H1 (cell line): ENCODE results near the gene EXD2. TPM values are rescaled to one million over a fixed set of nuclear protein-coding genes. Genes with fewer than 3 reads are reported as not detected.

Experiments
- CEBPB ChIP-seq: IDR thresholded peaks from 2 replicates; pipeline ENCODE4 v1.6.1; 2012; ENCODE audit warnings: low read depth, low read length
- EP300 ChIP-seq, 2 experiments: IDR thresholded peaks; 1 replicate in 1 of 2; 2 replicates in 1 of 2; pipeline ENCODE4 v1.6.1; 2011 to 2012; ENCODE audit warnings: low read depth in 2 of 2, low read length in 2 of 2, mild to moderate bottlenecking in 2 of 2, borderline replicate concordance in 1 of 2, inconsistent platforms in 1 of 2, moderate library complexity in 1 of 2
- MAFK ChIP-seq: IDR thresholded peaks from 2 replicates; pipeline ENCODE4 v1.6.1; 2012; ENCODE audit warnings: low read depth, mild to moderate bottlenecking, improper control_type of control experiment, low read length
- SIN3A ChIP-seq, 2 experiments: IDR thresholded peaks in 1 of 2; conservative IDR thresholded peaks in 1 of 2; 2 replicates each; pipeline ENCODE4 v1.6.1; 2011 to 2012; ENCODE audit warnings: low read length in 2 of 2, improper control_type of control experiment in 1 of 2, low read depth in 1 of 2, mild to moderate bottlenecking in 1 of 2
- SRF ChIP-seq: IDR thresholded peaks from 2 replicates; pipeline ENCODE4 v1.6.1; 2011; ENCODE audit warnings: mild to moderate bottlenecking, low read depth, low read length, moderate library complexity
- TCF12 ChIP-seq: IDR thresholded peaks from 2 replicates; pipeline ENCODE4 v1.6.1; 2011; ENCODE audit warnings: low read depth, mild to moderate bottlenecking, low read length
- polyA plus RNA-seq, 7 experiments: library from polyadenylated mRNA; depleted of rRNA in 3 of 7; stranded (reverse) in 5 of 7; unstranded in 2 of 7; fragments of >200 nt in 5 of 7; fragments of 200-250 nt in 2 of 7; gene quantifications; 1 replicate in 5 of 7; 2 replicates in 1 of 7; 4 replicates in 1 of 7; pipeline versions ENCODE4 v1.2.1 to v1.2.3, GENCODE V29; 2011 to 2013; ENCODE audit warnings: missing spikeins in 2 of 7, mixed read lengths in 2 of 7
- total RNA-seq: library from RNA; stranded (reverse); fragmentation: NEBNext Ultra II Directional; extraction: Animal tissue kit (Norgen Biotek cat#: 25700); gene quantifications from 2 replicates; pipeline ENCODE4 v1.2.1, GENCODE V29; 2021

Gene EXD2
- total and polyA plus RNA-seq, 2 of the 8 experiments (the other 6 are each of a cell fraction or from before 2014, with no cell fraction given): 11.9 to 25.9 TPM

- TF ChIP-seq TCF12: no peak
- no peak for TF ChIP-seq SRF
- TF ChIP-seq CEBPB: no peak
- TF ChIP-seq EP300 (IDR thresholded peaks at IDR 0.05; ENCODE audit: borderline replicate concordance in 1 of 2, low read depth in 2 of 2, low read length in 2 of 2): no peak
- no peak for TF ChIP-seq MAFK
- no peak for TF ChIP-seq SIN3A (conservative IDR thresholded peaks at IDR 0.05 in 1 of 2, IDR thresholded peaks at IDR 0.05 in 1 of 2; ENCODE audit: low read depth in 1 of 2, low read length in 2 of 2)
These were observed 42.8 kb downstream of the EXD2 start (continued) for GRCh38 chr14:69234106-69234505.
